Measurements from ENCODE around the gene ATP10B. TPM values are rescaled to one million over a fixed set of nuclear protein-coding genes. Genes with fewer than 3 reads are reported as not detected.

ATP10B gene
- polyA plus RNA-seq, 3 donors, result 0.10 to 1.8 (median 0.11) TPM

GRCh38 chr5:160543395-160543794 lies 308.6 kb downstream of the ATP10B start:
- 73 to 81% (median 80%) methylated on average over 1 of the region's 1 CpG for WGBS, 3 donors
- H3K27ac ChIP-seq (ENCODE audit: low read depth, low read length), result no peak overlapping the region

DNA sequence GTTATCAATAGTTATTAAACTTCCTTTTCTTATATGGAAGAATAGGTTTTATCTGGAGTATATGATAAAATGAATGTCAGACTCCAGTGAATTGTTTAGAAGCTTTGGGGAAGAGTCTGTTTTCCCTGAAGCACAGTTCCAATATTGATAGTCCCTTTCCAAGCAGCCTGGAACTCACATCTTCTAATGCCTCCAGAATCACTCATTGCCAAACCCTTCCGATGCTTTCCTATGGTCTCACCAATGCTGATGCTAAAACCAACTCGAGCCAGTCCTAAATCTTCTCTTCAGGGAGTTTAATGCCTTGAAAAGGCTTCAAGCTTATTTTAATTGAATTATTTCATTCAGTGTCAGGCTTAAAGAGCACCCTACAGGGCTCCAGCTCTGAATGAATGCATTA lies 309.2 kb downstream of the ATP10B start:
- WGBS, 3 donors, result 70 to 76% (median 75%) methylated on average over 2 of the region's 2 CpGs
- H3K27ac ChIP-seq (ENCODE audit: low read depth, low read length), result no peak overlapping the region

GRCh38 chr5:160542281-160542680 lies 309.7 kb downstream of the ATP10B start:
- no peak overlapping the region for H3K27ac ChIP-seq (ENCODE audit: low read depth, low read length)
- 77 to 89% (median 86%) methylated on average over 4 of the region's 4 CpGs for WGBS, 3 donors

- 75 to 88% (median 82%) methylated on average over 1 of the region's 1 CpG for WGBS, 3 donors
- no peak overlapping the region for H3K27ac ChIP-seq (ENCODE audit: low read depth, low read length)
Measured at GRCh38 chr5:160539431-160539830, 312.6 kb downstream of the ATP10B start.

GRCh38 chr5:160537940-160538339 lies 314.1 kb downstream of the ATP10B start:
- H3K27ac ChIP-seq (ENCODE audit: low read depth, low read length), result no peak overlapping the region
- 79 to 83% (median 79%) methylated on average over 4 of the region's 4 CpGs for WGBS, 3 donors

- H3K27ac ChIP-seq (ENCODE audit: low read depth, low read length), result no peak overlapping the region
Measured at GRCh38 chr5:160537116-160537515, 314.9 kb downstream of the ATP10B start.

- no peak overlapping the region for H3K27ac ChIP-seq (ENCODE audit: low read depth, low read length)
Measured at GRCh38 chr5:160534914-160535313, 317.1 kb downstream of the ATP10B start.

- H3K27ac ChIP-seq (ENCODE audit: low read depth, low read length), result no peak overlapping the region
- WGBS, 3 donors, result 44 to 93% (median 91%) methylated on average over 3 of the region's 3 CpGs
Measured at GRCh38 chr5:160534125-160534524, 317.9 kb downstream of the ATP10B start.

GRCh38 chr5:160525471-160526261 lies 326.3 kb downstream of the ATP10B start:
- no peak overlapping the region for H3K27ac ChIP-seq (ENCODE audit: low read depth, low read length)
- 84 to 87% (median 87%) methylated on average over 3 of the region's 3 CpGs for WGBS, 3 donors

- 66 to 95% (median 86%) methylated on average over 1 of the region's 1 CpG for WGBS, 3 donors
- H3K27ac ChIP-seq (ENCODE audit: low read depth, low read length), result no peak overlapping the region
Measured at GRCh38 chr5:160524827-160525226, 327.2 kb downstream of the ATP10B start.

DNA sequence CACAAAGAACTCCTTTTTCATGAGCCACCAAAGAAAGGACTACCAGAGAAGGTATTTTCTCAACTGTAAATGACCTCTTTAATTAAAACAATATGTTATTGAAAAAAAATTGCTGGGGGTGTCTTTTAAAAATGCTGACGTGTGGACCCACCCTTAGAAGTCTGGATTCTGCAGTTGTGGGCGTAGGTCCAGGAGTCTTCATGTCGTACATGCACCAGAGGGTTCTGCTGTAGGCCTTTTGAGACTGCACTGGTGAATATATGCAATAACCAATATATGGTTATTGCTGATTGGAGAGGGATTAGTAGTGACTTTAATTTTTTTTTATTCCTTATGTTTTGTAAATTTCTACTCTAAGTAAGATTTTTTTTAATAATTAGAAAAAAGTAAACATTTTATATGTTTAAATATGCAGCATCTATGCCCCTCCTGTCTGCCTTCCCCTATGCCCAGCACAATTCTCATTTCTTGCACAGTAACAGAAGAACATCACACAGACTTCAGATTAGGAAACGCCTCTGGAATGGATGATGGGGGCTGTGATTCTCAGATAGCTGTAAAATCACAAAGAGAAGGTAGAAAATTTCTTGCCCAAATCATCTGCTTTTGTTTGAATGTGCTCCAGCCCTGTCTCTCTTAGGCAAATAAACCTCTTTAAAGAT lies 328.4 kb downstream of the ATP10B start:
- WGBS, 3 donors, result 79 to 83% (median 81%) methylated on average over 4 of the region's 4 CpGs
- no peak overlapping the region for H3K27ac ChIP-seq (ENCODE audit: low read depth, low read length)

DNA sequence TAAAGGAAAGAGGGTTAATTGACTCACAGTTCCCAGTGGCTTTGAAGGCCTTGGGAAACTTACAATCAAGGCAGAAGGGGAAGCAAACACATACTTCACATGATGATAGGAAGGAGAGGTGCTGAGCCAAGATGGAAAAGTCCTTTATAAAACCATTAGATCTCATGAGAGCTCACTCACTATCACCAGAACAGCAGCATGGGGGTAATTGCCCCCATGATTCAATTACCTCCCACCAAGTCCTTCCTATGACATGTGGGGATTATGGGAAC lies 330.7 kb downstream of the ATP10B start:
- no peak overlapping the region for H3K27ac ChIP-seq (ENCODE audit: low read depth, low read length)

DNA sequence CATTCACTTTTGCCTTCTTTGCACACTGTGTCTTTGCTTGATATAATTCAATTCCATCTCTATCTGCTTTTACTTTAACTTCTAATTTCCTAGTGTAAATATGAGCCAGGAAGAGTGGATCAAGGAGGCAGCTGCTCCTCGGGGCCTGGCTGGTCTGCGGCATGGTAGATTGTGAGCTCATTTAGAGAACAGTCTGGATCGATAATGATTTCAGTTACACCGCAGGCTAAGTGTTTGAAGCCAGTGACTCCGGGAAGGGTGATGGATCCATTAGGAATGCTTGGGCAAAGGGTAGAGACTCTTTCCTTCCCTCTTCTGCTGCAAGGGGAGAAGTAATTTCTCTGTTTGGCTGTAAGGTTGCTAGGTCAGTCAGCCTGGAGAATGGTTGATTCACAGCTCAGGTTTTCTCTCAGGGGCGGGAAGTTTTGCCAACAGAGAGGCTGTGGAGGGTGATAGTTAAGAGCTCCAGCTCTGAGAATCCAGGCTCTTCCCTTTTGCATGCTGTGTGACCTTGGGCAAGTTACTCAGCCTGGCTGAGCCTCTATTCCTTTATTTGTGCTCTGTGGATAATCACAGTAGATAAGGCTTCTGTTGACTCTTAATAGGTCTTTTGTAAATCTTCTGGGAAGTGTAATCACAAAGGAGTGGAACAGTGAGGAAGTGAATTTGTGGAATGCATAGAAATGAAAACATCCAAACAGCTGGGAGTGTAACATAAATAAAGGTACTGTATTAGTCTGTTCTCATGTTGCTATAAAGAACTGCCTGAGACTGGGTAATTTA lies 331.2 kb downstream of the ATP10B start:
- WGBS, 3 donors, result 52 to 91% (median 90%) methylated on average over 6 of the region's 6 CpGs
- H3K27ac ChIP-seq (ENCODE audit: low read depth, low read length), result no peak overlapping the region

GRCh38 chr5:160516696-160517530 lies 335.1 kb downstream of the ATP10B start:
- no peak overlapping the region for H3K27ac ChIP-seq (ENCODE audit: low read depth, low read length)
- WGBS, 3 donors, result 95 to 96% (median 96%) methylated on average over 8 of the region's 8 CpGs

GRCh38 chr5:160514866-160515265 lies 337.1 kb downstream of the ATP10B start:
- H3K27ac ChIP-seq (ENCODE audit: low read depth, low read length), result no peak overlapping the region
- 89 to 95% (median 91%) methylated on average over 3 of the region's 3 CpGs for WGBS, 3 donors

DNA sequence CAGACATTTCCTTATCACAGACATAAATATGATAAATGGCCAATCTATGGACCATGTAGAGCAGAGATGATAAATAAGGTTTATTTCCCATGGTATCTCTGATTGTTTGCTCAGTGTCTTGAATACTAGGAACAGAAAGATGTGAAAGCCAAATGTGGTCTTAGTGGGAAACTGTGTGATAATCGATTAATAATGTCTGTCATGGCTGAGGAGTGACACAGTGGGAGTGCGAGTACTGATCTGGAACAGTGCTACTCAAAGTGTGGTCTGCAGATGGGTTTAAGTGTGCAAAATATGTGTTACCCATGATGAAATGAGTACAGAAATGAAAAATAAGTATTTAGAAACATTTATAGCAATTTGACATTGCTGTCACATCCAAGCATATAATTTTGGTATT lies 337.8 kb downstream of the ATP10B start:
- WGBS, 3 donors, result 82 to 91% (median 90%) methylated on average over 2 of the region's 2 CpGs
- H3K27ac ChIP-seq (ENCODE audit: low read depth, low read length), result no peak overlapping the region

- H3K27ac ChIP-seq (ENCODE audit: low read depth, low read length), result no peak overlapping the region
Measured at GRCh38 chr5:160513485-160513884, 338.5 kb downstream of the ATP10B start.

Data from adipose tissue (tissue), 3 donors.